ENCODE results near the gene CLDN3. TPM values are rescaled to one million over a fixed set of nuclear protein-coding genes. Genes with fewer than 3 reads are reported as not detected.

CLDN3 gene
- total and polyA plus RNA-seq, 9 of the 15 experiments (the other 6 are each of a cell fraction or from before 2014, with no cell fraction given): 0.29 TPM; not detected in 8

- TF ChIP-seq, protein P1, sequence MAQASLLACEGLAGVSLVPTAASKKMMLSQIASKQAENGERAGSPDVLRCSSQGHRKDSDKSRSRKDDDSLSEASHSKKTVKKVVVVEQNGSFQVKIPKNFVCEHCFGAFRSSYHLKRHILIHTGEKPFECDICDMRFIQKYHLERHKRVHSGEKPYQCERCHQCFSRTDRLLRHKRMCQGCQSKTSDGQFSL (CRISPR knock-in tag; IDR thresholded peaks at IDR 0.05): no peak
- TF ChIP-seq, protein P1 (tag; IDR thresholded peaks at IDR 0.05): no peak
- TF ChIP-seq LCOR (CRISPR knock-in tag; IDR thresholded peaks at IDR 0.05) (peak; percentile 67; the same call in 1 of the 2 replicates), ESRRB (CRISPR knock-in tag; IDR thresholded peaks at IDR 0.05; ENCODE audit: borderline replicate concordance) (no peak), GMEB1 (CRISPR knock-in tag; IDR thresholded peaks at IDR 0.05) (no peak), ARID2 (IDR thresholded peaks at IDR 0.05) (peak; percentile 22; the same call in 1 of the 2 replicates), SMARCE1 (IDR thresholded peaks at IDR 0.05) (no peak), ZNF717 (CRISPR knock-in tag; IDR thresholded peaks at IDR 0.05) (no peak), FOXA1 (IDR thresholded peaks at IDR 0.05; ENCODE audit: borderline replicate concordance) (no peak), POLR2A (conservative IDR thresholded peaks at IDR 0.05) (peak; percentile 63), SIRT6 (IDR thresholded peaks at IDR 0.05; ENCODE audit: low read depth, low read length) (no peak), HIVEP1 (CRISPR knock-in tag; IDR thresholded peaks at IDR 0.05) (no peak), FOXM1 (IDR thresholded peaks at IDR 0.05; ENCODE audit: low read depth) (no peak), FOXM1 (CRISPR knock-in tag; IDR thresholded peaks at IDR 0.05; ENCODE audit: low read depth) (0 out of 2 replicates have a peak, but pooled peaks have one; percentile 63), RBBP5 (IDR thresholded peaks at IDR 0.05; ENCODE audit: borderline replicate concordance, insufficient read depth, low read length, poor library complexity, severe bottlenecking) (no peak), PTTG1 (tag; IDR thresholded peaks at IDR 0.05; ENCODE audit: low read depth) (no peak), FOXK2 (conservative IDR thresholded peaks at IDR 0.05 in 1 of 2, IDR thresholded peaks at IDR 0.05 in 1 of 2; ENCODE audit: low read depth in 2 of 2) (no peak), RAD51 (IDR thresholded peaks at IDR 0.05; ENCODE audit: borderline replicate concordance, low read depth) (no peak), BRD9 (IDR thresholded peaks at IDR 0.05; ENCODE audit: low read depth, partially characterized antibody) (peak; percentile 39), LARP7 (IDR thresholded peaks at IDR 0.05) (peak; percentile 40; the same call in 1 of the 2 replicates)
- TF ChIP-seq, protein P2, sequence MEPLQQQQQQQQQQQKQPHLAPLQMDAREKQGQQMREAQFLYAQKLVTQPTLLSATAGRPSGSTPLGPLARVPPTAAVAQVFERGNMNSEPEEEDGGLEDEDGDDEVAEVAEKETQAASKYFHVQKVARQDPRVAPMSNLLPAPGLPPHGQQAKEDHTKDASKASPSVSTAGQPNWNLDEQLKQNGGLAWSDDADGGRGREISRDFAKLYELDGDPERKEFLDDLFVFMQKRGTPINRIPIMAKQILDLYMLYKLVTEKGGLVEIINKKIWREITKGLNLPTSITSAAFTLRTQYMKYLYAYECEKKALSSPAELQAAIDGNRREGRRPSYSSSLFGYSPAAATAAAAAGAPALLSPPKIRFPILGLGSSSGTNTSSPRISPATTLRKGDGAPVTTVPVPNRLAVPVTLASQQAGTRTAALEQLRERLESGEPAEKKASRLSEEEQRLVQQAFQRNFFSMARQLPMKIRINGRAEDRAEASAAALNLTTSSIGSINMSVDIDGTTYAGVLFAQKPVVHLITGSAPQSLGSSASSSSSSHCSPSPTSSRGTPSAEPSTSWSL (CRISPR knock-in tag; IDR thresholded peaks at IDR 0.05; ENCODE audit: borderline replicate concordance): no peak
- TF ChIP-seq, protein P3, sequence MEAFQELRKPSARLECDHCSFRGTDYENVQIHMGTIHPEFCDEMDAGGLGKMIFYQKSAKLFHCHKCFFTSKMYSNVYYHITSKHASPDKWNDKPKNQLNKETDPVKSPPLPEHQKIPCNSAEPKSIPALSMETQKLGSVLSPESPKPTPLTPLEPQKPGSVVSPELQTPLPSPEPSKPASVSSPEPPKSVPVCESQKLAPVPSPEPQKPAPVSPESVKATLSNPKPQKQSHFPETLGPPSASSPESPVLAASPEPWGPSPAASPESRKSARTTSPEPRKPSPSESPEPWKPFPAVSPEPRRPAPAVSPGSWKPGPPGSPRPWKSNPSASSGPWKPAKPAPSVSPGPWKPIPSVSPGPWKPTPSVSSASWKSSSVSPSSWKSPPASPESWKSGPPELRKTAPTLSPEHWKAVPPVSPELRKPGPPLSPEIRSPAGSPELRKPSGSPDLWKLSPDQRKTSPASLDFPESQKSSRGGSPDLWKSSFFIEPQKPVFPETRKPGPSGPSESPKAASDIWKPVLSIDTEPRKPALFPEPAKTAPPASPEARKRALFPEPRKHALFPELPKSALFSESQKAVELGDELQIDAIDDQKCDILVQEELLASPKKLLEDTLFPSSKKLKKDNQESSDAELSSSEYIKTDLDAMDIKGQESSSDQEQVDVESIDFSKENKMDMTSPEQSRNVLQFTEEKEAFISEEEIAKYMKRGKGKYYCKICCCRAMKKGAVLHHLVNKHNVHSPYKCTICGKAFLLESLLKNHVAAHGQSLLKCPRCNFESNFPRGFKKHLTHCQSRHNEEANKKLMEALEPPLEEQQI (IDR thresholded peaks at IDR 0.05): no peak; the same call in 1 of the 2 replicates
Observed at GRCh38 chr7:73734619-73735527, 35.2 kb downstream of the CLDN3 start (continued).
